DOHH2 (cell line): ENCODE results near the gene TSHZ2.

Source experiments
- H3F3A ChIP-seq: fragments of 200-600 bp; sonication (generic), shearing (Covaris generic); 2 replicates; pipeline ENCODE4 v1.6.0; 2016; ENCODE audit warnings: antibody characterized with exemption, mild to moderate bottlenecking; ENCODE audit not compliant: control insufficient read depth, insufficient read depth
- H3K27ac ChIP-seq: fragments of 200-600 bp; sonication (generic); 2 replicates; pipeline ENCODE4 v1.5.1; 2014; ENCODE audit warnings: low read depth, mild to moderate bottlenecking, low read length, moderate library complexity
- H3K27me3 ChIP-seq: fragments of 200-600 bp; sonication (generic); 2 replicates; pipeline ENCODE4 v1.6.1; 2014; ENCODE audit warnings: mild to moderate bottlenecking, low read length, mixed read lengths; ENCODE audit not compliant: control insufficient read depth
- H3K36me3 ChIP-seq: fragments of 200-600 bp; sonication (generic); 2 replicates; pipeline ENCODE4 v1.6.1; 2014; ENCODE audit warnings: mild to moderate bottlenecking, low read length, moderate library complexity, mixed read lengths; ENCODE audit not compliant: control insufficient read depth
- H3K4me1 ChIP-seq: fragments of 200-600 bp; sonication (generic); 2 replicates; pipeline ENCODE4 v1.6.1; 2014; ENCODE audit warnings: mild to moderate bottlenecking, low read length, mixed read lengths; ENCODE audit not compliant: control insufficient read depth
- H3K4me2 ChIP-seq: fragments of 200-600 bp; sonication (generic); 2 replicates; pipeline ENCODE4 v1.6.0; 2014; ENCODE audit warnings: mild to moderate bottlenecking, low read length, moderate library complexity
- H3K4me3 ChIP-seq: fragments of 200-600 bp; sonication (generic); 2 replicates; pipeline ENCODE4 v1.5.1; 2014; ENCODE audit warnings: mild to moderate bottlenecking, low read length, mixed read lengths
- H3K79me2 ChIP-seq: fragments of 200-600 bp; sonication (generic); 2 replicates; pipeline ENCODE4 v1.6.1; 2014; ENCODE audit warnings: mild to moderate bottlenecking, low read length, mixed read lengths; ENCODE audit not compliant: control insufficient read depth
- H3K9me2 ChIP-seq: fragments of 200-600 bp; sonication (generic); replicated peaks from 2 replicates; pipeline ENCODE4 v1.6.1; 2014; ENCODE audit warnings: mild to moderate bottlenecking, low read length, mixed read lengths; ENCODE audit not compliant: control insufficient read depth
- H3K9me3 ChIP-seq: fragments of 200-600 bp; sonication (generic); 2 replicates; pipeline ENCODE4 v1.6.1; 2014; ENCODE audit warnings: antibody characterized with exemption, low read length, mixed read lengths; ENCODE audit not compliant: control insufficient read depth, insufficient read depth
- H4K20me1 ChIP-seq: fragments of 200-600 bp; sonication (generic); 2 replicates; pipeline ENCODE4 v1.6.0; 2014; ENCODE audit warnings: low read depth, mild to moderate bottlenecking, antibody characterized with exemption, low read length, moderate library complexity; ENCODE audit not compliant: control insufficient read depth, insufficient read depth
- EZH2phosphoT487 ChIP-seq: fragments of 200-600 bp; sonication (generic); IDR thresholded peaks from 2 replicates; pipeline ENCODE4 v1.6.1; 2017; ENCODE audit warnings: borderline replicate concordance, mild to moderate bottlenecking, antibody characterized with exemption, low read length, moderate library complexity, mixed read lengths
- TF ChIP-seq, protein P1 (sequence below): fragments of 200-600 bp; sonication (generic); IDR thresholded peaks from one replicate; pipeline ENCODE4 v1.5.1; 2014; ENCODE audit warnings: antibody characterized with exemption, mild to moderate bottlenecking, low read depth, low read length; ENCODE audit not compliant: poor library complexity, severe bottlenecking

TSHZ2 gene

DNA sequence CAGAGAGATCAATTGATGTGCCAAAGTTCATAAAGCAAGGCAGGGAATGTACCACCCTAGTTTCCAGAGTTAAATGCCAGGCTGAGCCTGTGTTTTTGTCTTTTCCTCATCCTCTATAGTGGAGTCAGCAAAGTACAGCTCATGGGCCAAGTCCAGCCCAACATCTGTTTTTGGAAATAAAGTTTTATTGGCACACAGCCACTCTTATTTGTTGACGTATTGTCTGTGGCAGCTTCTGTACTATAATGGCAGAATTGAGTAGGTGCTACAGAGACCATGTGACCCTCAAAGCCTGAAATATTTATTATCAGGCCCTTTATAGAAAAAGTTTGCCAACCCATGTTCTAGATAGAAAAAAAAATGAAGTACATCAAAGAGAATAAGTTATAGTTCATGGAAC, 187.0 kb downstream of the TSHZ2 start:
- Histone ChIP-seq H3K4me3 (no peak overlapping the region), H3K27ac (no peak overlapping the region), H3K27me3 (no peaks in the 10 kb centered on the region), H3K36me3 (no peaks in the 10 kb centered on the region), H4K20me1 (no peaks in the 10 kb centered on the region), H3F3A (peaks cover 8% of the 10 kb centered on the region), H3K9me3 (peaks cover 9% of the 10 kb centered on the region; the same call in 1 of the 2 replicates), H3K4me2 (no peak overlapping the region), H3K4me1 (peaks cover 55% of the 10 kb centered on the region), H3K79me2 (no peaks in the 10 kb centered on the region), H3K9me2 (no peaks in the 10 kb centered on the region)
- no peak for TF ChIP-seq EZH2phosphoT487
- TF ChIP-seq, protein P1, sequence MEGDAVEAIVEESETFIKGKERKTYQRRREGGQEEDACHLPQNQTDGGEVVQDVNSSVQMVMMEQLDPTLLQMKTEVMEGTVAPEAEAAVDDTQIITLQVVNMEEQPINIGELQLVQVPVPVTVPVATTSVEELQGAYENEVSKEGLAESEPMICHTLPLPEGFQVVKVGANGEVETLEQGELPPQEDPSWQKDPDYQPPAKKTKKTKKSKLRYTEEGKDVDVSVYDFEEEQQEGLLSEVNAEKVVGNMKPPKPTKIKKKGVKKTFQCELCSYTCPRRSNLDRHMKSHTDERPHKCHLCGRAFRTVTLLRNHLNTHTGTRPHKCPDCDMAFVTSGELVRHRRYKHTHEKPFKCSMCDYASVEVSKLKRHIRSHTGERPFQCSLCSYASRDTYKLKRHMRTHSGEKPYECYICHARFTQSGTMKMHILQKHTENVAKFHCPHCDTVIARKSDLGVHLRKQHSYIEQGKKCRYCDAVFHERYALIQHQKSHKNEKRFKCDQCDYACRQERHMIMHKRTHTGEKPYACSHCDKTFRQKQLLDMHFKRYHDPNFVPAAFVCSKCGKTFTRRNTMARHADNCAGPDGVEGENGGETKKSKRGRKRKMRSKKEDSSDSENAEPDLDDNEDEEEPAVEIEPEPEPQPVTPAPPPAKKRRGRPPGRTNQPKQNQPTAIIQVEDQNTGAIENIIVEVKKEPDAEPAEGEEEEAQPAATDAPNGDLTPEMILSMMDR, result no peak

DNA sequence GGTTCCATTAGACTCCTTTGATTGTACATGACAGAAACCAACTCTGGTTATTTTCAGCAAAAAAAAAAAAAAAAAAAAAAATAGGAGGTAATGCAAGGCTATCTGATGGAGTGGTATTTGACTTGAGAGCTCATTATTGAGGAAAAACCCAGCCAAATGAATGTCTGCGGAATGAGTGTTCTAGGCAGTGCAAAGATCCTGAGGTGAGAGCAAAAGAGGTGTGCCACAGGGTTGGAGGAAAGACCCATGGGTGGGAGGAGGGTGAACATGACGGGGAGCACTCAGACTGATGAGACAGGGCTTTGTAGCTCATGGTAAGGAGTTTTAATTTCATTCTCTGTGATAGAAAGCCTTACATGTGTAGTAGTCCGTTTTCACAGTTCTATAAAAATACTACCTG, 188.9 kb downstream of the TSHZ2 start:
- no peak overlapping the region; the same call in 1 of the 2 replicates for H3K27ac ChIP-seq
- peaks cover 9% of the 10 kb centered on the region; the same call in 1 of the 2 replicates for H3K9me3 ChIP-seq
- H3K79me2 ChIP-seq, result no peaks in the 10 kb centered on the region
- H3K4me2 ChIP-seq, result no peak overlapping the region; the same call in 1 of the 2 replicates
- H3K4me3 ChIP-seq, result no peak overlapping the region
- H3K9me2 ChIP-seq, result no peaks in the 10 kb centered on the region
- H3F3A ChIP-seq, result peaks cover 8% of the 10 kb centered on the region
- TF ChIP-seq, protein P1, result no peak
- no peak for TF ChIP-seq EZH2phosphoT487
- no peaks in the 10 kb centered on the region for H3K27me3 ChIP-seq
- H3K36me3 ChIP-seq, result no peaks in the 10 kb centered on the region
- H3K4me1 ChIP-seq, result peaks cover 47% of the 10 kb centered on the region
- no peaks in the 10 kb centered on the region for H4K20me1 ChIP-seq

DNA sequence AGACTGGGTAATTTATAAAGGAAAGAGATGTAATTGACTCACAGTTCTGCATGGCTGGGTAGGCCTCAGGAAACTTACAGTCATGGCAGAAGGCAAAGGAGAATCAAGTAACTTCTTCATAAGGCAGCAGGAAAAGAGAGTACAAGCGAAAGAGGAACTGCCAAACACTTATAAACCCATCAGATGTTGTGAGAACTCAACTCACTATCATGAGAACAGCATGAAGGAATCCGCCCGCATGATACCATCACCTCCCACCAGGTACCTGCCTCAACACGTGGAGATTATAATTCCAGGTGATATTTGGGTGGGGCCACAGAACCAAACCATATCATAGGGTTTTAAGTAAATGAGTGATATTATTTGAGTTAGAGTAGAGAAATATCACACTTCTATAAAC, 189.3 kb downstream of the TSHZ2 start:
- H3K9me3 ChIP-seq, result peaks cover 9% of the 10 kb centered on the region; the same call in 1 of the 2 replicates
- no peaks in the 10 kb centered on the region for H3K79me2 ChIP-seq
- no peak for TF ChIP-seq EZH2phosphoT487
- TF ChIP-seq, protein P1, result no peak
- H3K9me2 ChIP-seq, result no peaks in the 10 kb centered on the region
- H3K4me2 ChIP-seq, result peak overlapping the region; percentile 36
- no peaks in the 10 kb centered on the region for H4K20me1 ChIP-seq
- H3K27ac ChIP-seq, result peak overlapping the region; percentile 16
- H3K36me3 ChIP-seq, result no peaks in the 10 kb centered on the region
- H3K4me1 ChIP-seq, result peaks cover 43% of the 10 kb centered on the region
- 0 out of 2 replicates have a peak overlapping the region, but pooled peaks have one; percentile 20 for H3K4me3 ChIP-seq
- peaks cover 8% of the 10 kb centered on the region for H3F3A ChIP-seq
- no peaks in the 10 kb centered on the region for H3K27me3 ChIP-seq
